ENCODE results near the gene RLF. TPM values are rescaled to one million over a fixed set of nuclear protein-coding genes. Genes with fewer than 3 reads are reported as not detected.

Gene RLF
- total and polyA plus RNA-seq, 9 of the 15 experiments (the other 6 are each of a cell fraction or from before 2014, with no cell fraction given): 3.6 to 35.0 (median 21.2) TPM

- Histone ChIP-seq H3K79me2 (ENCODE audit: control insufficient read depth, insufficient read depth, low read length) (no peaks in the 10 kb centered on the region), H4K20me1 (replicated peaks; ENCODE audit: control insufficient read depth, insufficient read depth, low read length) (no peaks in the 10 kb centered on the region), H3K9me1 (ENCODE audit: control insufficient read depth, insufficient read depth, low read length) (no peaks in the 10 kb centered on the region), H3K27me3 (ENCODE audit: control insufficient read depth in 2 of 2, insufficient read depth in 2 of 2, low read length in 2 of 2) (peaks cover 0 to 2% of the 10 kb centered on the region in 2 experiments; a peak in 1 of 5 replicates), H2AFZ (ENCODE audit: low read depth, low read length) (no peak overlapping the region), H3K9me3 (replicated peaks; ENCODE audit: control insufficient read depth, insufficient read depth, low read depth, low read length) (no peaks in the 10 kb centered on the region), H3K27ac (ENCODE audit: extremely low read depth, low read depth, low read length) (no peak overlapping the region), H3K4me2 (ENCODE audit: insufficient read depth, low read length) (no peak overlapping the region), H3K4me3 (no peak overlapping the region), H3K9ac (ENCODE audit: insufficient read depth in 1 of 2, low read depth in 2 of 2, low read length in 2 of 2) (no peak overlapping the region), H3K36me3 (ENCODE audit: control insufficient read depth, insufficient read depth, low read length) (no peaks in the 10 kb centered on the region), H3K4me1 (replicated peaks in 1 of 2; ENCODE audit: control insufficient read depth in 2 of 2, insufficient read depth in 2 of 2, low read length in 2 of 2) (peaks cover 0 to 5% of the 10 kb centered on the region in 2 experiments; a peak in 2 of 5 replicates)
- no TSS peak for BruUV-seq (replicated peaks)
- intact Hi-C loops (cut with micrococcal nuclease) (no loop called here), in situ Hi-C loops (cut with MboI) (no loop called here)
- no peak for ATAC-seq
- TF ChIP-seq FOXA1 (IDR thresholded peaks at IDR 0.05; ENCODE audit: borderline replicate concordance) (peak; percentile 31; the same call in 1 of the 2 replicates), CBFA2T3 (IDR thresholded peaks at IDR 0.05) (0 out of 2 replicates have a peak, but pooled peaks have one; percentile 15), ZNF165 (CRISPR knock-in tag; IDR thresholded peaks at IDR 0.05; ENCODE audit: borderline replicate concordance) (no peak), SNAPC5 (CRISPR knock-in tag; IDR thresholded peaks at IDR 0.05) (no peak), CEBPG (CRISPR knock-in tag; IDR thresholded peaks at IDR 0.05) (no peak), CEBPG (tag; conservative IDR thresholded peaks at IDR 0.05 in 1 of 2, IDR thresholded peaks at IDR 0.05 in 1 of 2) (0 out of 4 replicates have a peak, but pooled peaks of 1 of the 2 experiments have one; percentile 34), TFE3 (CRISPR knock-in tag; IDR thresholded peaks at IDR 0.05) (no peak), NFIC (IDR thresholded peaks at IDR 0.05) (peak; percentile 93), ZHX1 (conservative IDR thresholded peaks at IDR 0.05; ENCODE audit: low read length) (no peak), FOXA3 (CRISPR knock-in tag; conservative IDR thresholded peaks at IDR 0.05 in 1 of 2, IDR thresholded peaks at IDR 0.05 in 1 of 2) (peak; percentile 91 to 97)
- FAIRE-seq: peak; percentile 71
- CTCF ChIA-PET (ENCODE audit: low intra/inter-chr PET ratio): no interaction called here
- peak; percentile 18 to 61 (median 32) for DNase-seq (ENCODE audit: extremely low read depth in 1 of 4, low spot score in 3 of 4)
- POLR2A ChIA-PET: interaction anchor here (1.1 kb wide), 1 partner anchor 46 kb away, joined by 3 read pairs; no protein-coding TSS in a partner anchor
Observed at GRCh38 chr1:40122855-40123254, 38.3 kb upstream of the RLF start.
